NCI-H510A treated with DMSO at 0.1 percent for 48 hours (cell line): ENCODE results near the gene ARAP2.

Experiments used
- DNase-seq: peaks from one replicate; lab custom pipeline; 2025; lab: John Stamatoyannopoulos, UW

Gene ARAP2

DNA sequence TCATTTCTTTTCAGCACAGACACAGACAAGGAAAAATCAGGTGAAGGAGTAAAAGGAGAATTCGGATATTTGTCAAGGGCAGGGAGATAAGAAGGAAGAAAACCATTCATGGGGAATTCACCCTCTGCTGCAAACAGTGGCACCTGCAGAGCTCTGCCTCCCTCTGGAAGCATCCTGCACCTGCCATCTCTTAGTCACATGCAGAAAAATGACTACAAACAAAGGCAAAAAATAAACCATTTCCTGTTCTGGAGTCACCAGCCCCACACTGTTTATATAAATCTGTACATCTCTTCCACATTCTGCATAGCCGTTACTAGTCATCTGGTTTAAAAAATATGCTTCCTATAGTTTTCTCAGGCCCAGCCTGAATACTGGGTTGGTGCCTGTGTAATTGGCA is 205.3 kb downstream of the ARAP2 start:
- no peak for DNase-seq

DNA sequence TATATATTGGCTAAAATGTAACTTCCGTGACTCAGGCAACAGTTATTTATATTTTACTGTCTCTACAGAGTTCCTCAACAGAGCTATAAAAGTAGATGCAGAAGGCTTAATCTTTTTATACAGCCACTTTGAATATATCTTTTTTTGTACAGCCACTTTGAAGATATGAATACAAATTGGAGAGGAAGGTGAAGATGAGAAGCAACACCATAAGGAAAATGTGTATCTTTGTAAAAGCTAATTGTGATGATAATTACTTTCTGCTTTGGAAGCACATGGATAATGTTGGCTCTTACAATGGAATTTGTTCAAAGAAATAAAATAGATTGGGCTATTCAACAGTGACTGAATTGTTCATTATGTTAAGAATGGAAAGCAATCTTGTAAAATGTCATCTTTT is 205.8 kb downstream of the ARAP2 start:
- no peak for DNase-seq

DNA sequence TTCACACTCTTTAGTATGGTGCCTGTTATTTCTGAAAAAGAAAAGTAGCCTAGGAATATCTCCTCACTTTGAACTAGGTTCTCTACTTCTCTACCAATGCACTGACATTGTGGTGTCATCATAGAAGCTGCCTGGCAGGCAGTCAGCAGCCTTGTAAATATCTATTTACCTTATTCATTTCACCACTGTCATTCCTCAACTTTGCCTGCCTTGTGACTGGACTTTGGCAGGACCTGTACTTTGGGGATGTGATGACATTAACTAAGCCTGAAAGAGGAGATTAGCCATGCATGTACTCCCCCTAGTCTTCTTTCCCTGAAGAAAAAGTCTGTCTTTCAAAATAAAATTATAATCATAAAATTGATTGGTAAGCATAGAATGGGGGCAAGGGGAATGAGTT is 207.2 kb downstream of the ARAP2 start:
- DNase-seq = no peak

DNA sequence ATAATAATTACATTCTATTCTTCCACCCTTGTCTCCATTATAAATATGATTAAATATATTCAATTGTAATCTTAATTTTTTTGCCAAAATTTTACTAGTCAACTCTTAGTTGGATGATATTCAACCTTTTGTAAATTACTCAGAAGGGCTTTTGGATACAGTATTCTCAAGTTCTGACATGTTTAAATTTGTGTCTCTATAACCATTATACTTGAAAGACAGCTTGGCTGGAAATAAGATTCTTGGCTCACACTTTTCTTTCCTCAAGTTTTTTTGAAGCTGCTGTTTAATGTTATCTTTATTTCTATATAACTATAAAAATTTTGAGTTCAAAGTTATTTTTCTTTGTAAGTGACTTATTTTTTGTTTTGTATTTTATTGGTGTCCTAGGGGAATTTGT is 214.4 kb downstream of the ARAP2 start:
- no peak for DNase-seq

DNA sequence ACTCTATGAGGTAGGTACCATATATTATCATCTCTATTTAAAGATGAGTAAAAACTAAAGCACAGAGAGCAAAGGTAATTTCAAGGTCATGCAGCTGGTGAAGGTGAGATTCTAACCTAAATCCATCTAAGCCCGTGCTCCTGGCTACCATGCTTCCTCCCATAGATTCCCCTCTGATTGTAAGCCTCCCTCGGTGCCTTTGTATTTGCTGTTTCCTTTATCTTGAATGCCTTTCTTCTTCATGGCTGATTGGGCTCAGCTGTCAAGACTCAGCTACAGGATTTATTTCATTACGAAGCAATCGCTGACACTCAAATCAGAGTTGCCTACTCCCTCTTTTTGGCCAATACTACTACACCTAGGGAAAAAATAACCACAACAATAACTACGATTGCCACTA is 217.1 kb downstream of the ARAP2 start:
- DNase-seq = no peak

DNA sequence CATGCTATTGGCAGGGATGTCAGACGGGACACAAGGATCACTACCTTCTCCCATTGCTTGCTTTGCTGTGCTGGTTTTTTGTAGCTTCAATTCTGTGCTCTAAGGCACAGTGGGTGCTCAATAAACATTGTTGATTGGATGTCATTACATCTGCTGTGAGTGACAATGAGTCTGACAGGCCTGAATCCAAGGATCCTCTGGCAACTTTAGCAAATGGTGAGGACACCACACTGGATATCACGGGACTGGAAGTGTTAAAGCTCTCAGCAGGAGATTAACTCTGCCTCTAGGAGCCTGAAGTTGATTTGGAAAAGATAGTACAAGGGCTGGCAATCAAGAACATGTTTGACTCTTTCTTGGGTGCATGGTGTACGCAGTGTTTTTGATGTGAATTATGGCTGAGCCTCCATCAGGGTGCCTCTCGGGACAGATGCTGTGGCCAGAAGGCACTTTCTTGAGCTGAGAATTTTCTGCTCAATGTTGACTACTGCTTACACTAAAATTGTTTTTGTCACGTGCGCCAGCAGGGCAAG is 217.9 kb downstream of the ARAP2 start:
- DNase-seq = no peak

DNA sequence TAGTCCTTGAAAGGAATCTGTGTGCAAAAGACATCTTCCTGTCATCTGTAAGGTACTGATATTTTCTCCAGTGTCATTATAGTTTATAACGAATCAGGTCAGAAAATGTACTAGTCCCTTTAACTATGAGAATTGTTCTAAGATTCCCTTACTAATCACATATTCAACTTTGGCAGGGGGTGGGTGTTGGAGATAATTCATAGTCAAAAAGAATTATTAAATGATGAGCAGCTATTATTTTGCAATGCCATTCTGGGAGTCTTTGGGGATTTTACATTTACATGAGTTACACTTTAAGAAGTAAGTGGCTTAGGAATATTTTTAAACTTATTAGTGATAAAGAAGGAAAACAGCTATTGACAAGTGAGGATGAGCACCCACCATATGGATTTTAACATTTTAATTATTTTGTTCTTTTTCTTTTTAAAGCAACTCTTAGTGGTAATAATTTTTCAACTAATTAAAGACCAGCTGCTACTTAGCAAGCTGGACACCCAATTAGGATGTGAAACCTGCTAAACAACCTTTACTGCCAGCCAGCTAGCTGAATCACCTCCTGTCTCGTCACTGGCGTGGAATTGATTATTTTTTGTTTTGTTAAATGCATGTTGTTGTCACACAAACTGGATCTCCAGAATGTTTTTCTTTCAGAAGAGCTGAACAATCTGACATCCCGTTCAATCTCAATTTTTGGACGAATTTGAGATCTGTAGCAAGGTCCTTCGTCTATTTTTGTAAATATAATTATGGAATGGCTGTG is 219.2 kb downstream of the ARAP2 start:
- no peak for DNase-seq

DNA sequence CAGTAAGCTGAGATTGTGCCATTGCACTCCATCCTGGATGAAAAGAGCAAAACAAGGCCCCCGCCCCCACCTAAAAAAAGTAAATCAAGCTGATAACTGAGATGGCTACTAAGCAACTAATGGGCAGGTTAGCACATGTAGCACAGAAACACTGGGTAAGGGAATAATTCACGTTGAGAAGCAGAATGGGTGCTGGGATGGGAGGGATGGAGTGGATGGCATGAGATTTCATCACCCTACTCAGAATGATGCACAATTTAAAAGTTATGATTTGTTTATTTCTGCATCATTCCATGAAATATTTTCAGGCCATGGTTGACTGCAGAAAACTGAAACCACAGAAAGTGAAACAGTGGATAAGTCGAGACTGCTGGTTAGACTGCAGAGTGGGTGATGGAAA is 224.0 kb downstream of the ARAP2 start:
- no peak for DNase-seq
